Measurements from ENCODE around the gene DDAH2.
"Not testable (repeated sequence)": the region's sequence is repeated elsewhere in the genome, so short reads cannot be mapped to it uniquely, and the experiment has no call there.

Gene DDAH2

DNA sequence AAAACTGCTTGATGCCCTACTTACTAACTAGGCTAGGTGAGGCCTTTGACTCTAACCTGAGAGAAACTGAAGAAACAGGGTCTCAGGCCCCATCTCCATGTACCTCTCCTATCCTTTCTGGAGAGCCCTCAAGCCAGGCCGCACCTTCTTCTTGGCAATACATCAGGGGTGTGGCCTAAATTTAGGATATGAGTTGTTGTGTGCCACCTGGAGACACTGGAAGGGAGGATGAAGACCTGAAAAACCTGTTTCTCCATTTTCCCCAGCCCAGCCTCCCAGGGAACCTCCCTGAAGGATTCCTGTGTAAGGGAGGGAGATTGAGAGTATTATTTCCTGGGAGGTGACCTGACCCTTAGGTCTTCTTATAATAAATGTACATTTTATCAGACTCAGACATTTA lies 10.8 kb downstream of the DDAH2 start:
- peak in 1 of 10 donors; percentile 8 for DNase-seq
- intact Hi-C loops (cut with DNase I): no loop called here

DNA sequence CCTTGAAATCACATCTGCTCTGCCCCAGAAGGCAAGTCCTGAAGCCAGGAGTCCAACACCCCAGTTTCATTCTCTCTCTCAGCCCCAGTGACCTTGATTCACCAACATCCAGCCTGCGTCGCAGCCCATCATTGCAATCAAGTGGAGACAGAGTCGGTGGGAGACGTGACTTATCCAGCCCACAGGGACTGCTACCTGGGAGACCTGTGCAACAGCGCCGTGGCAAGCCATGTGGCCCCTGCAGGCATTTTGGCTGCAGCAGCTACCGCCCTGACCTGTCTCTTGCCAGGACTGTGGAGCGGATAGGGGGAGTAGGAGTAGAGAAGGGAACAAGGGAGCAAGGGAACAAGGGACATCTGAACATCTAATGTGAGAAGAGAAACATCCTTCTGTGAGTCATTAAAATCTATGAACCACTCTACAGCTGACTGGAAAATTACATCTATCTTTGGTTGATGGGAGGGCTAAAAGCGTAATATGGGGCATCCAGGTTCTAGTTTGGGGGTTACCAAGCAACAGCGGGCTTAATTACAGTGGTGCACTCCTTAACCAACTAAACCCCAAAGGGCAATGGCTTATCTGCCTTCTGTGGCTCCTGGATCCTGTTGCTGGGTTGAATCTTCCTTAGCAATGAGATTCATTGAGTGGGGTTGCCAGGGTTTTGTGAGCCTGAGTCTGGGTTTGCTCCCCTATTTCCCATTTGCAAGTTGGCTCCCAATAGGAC lies 11.4 kb downstream of the DDAH2 start:
- intact Hi-C loops (cut with DNase I): no loop called here
- DNase-seq: peak in 1 of 10 donors; percentile 55

DNA sequence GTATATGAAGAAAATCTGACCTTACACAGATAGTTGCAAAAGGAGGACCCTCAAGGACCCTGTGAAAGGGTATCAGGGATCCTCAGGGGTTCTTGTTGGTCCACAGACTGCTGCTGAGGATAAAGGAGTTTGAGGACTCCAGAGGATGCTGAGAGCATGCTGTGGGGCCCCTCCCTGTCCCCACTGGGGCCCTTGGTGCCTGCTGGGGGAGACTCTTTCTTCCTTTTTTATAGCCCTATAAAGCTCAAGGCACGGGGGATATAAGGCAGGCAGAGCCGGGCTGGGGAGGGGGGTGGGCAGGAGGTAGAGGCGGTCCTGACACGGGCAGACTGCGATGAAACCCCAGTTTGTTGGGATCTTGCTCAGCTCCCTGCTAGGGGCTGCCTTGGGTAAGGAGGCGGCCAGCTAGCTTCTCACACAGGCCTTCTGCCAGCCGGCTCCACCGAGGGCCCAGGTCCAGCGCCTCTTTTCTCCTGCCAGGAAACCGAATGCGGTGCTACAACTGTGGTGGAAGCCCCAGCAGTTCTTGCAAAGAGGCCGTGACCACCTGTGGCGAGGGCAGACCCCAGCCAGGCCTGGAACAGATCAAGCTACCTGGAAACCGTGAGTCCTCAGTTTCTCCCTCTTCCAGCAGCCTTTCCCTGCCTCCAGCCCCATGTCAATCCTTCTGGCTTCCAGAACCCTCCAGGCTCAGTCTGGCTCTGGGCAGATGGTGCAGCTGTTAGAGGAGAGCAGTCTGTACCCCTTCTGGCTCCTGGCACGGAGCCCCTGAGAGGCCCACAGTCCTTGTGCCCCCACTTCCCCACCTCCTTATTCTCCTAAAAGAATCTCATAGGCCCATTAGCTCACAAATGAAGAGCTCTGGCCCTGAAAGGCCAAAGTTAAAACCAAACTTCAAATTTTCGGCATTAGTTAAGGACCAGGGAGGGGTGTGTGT lies 13.8 kb downstream of the DDAH2 start, which contains the start of gene LY6G6D:
TSS of gene LY6G6D (plus strand) at position 327 of the 937 bp plus-strand sequence. CDS start at position 335, 8 bp downstream.
- intact Hi-C loops (cut with DNase I): no loop called here

DNA sequence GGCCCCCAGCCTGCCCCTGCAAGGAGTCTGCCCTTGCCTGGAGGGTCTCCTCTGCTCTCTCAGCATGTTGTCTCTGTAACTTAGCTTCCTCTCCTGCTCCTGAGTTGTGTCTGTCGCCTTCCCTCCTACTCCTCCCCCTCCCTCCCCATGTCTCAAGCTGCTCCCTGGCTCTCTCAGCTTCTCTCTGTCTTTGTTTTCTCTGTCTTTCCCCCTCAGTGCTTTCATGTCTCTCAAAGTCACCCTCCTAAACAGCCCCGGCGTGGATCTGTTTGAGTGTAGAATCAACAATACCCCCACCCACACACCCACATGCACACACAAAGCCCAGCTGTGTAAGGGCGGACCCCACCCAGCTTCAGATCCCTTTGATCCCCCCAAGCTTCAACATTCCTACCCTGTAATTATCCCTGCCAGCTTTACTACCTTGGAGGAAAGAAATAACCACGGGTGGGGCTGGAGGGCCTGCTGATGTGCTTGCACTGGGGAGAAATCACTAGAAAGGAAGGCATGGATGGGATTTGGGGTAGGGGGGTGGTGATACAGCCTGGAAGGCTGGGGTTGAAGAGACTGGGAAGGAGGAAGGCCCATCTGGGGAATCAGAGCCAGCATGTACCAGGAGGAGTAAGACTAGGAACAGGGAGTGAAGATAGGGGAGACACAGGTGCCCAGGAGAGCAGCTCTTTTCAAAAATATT lies 15.0 kb downstream of the DDAH2 start:
- DNase-seq: no peak
- intact Hi-C loops (cut with DNase I): no loop called here

More for the DNA sequence above, 13.8 kb downstream of the DDAH2 start, which contains the start of gene LY6G6D:
- no peak for DNase-seq

DNA sequence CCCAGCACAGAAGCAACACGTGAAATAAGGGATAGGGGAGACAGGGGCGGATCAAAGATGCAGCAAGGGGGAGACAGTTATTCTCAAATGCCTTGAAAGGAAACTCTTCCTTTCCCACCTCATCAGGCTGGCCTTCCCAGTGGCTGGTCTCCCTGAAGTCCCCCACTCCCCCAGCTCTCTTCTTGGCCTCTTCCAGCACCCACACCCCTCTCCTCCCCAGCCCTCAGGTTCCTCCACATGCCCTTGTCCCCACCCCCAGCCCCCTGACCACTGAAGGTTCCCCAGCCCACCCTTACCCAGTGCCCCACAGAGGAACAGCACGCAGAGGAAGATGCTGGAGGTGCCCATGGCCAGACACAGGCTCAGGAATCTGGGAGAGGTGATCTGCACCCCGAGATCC lies 15.6 kb downstream of the DDAH2 start:
- intact Hi-C loops (cut with DNase I): no loop called here
- no peak for DNase-seq

DNA sequence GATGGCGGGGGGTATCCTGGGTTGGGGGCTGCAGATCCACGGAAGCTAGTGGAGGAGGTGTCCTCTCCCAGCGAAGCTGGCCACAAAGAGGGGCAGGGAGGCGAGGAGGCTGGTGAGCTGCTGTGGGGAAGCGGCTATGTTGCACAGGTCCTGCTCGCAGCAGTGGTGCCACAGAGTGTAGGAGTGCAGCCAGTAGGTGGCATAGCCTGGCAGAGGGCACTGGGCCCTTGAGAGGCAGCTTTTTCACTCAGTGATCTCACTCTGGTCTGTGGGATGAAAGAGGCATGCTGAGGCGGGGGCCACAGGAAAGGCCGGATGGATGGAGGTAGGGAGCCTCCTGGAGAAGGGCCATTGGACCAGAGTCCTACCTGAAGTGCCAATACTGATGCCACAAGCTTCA lies 16.8 kb downstream of the DDAH2 start:
- intact Hi-C loops (cut with DNase I): no loop called here
- DNase-seq: no peak

DNA sequence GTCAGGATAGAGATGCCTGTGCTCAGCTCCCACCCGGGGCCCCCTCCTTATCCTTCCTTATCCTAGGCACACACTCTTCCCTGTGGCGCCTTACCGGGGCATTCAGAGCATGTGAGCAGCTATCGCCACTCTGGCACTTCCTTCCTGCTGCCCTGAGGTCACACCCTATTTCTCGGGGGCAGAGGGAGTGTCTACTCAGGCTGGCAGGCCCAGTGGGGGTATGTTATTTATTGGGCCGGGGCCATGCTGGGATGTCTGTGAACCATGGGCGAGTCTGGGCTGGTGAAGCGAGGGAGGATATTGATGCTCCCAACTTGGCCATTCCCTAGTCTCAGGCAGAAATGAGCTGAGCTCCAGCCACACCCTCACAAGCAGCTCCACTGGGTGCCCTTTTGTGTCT lies 17.9 kb downstream of the DDAH2 start:
- no peak for DNase-seq
- intact Hi-C loops (cut with DNase I): no loop called here

DNA sequence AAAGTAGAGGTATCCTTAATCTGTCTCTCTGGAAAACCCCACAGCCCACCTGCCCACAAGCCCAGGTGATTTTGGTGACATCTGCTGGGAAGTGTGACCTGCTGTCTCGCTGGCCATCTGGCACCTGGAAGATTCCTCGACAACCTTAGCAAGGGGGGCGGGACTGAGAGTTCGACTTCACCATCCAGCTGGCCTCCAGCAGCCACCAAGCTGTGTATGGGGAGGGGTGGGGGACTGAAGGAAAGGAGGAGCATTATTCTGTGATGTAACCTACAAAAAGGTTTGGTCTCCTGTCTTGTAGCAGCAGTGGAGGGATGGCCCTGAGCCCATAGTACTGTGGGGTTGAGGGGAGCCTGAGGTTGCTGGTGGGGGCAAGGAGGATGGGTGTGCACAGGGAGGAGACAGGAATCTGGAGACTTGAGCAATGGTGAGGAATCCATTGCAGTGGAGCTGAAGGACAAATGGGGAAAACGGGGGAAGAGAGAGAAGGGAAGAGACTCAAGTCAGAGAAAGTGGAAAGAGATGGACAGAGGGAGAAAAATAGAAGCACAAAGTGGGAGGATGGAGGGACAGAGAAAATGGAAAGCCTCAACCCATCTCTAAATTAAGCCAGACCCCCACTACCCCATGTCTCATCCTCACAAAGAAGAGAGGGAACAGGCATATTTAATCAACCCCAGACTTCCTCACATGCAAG lies 18.4 kb downstream of the DDAH2 start:
- intact Hi-C loops (cut with DNase I): no loop called here

DNA sequence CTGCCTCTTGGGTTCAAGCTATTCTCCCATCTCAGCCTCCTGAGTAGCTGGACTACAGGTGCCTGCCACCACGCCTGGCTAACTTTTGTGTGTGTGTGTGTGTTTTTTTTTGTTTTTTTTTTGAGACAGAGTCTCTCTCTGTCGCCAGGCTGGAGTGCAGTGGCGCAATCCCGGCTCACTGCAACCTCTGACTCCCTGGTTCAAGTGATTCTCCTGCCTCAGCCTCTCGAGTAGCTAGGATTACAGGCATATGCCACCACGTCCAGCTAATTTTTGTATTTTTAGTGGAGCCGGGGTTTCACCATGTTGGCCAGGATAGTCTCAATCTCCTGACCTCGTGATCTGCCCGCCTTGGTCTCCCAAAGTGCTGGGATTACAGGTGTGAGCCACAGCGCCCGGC lies 19.9 kb downstream of the DDAH2 start:
- intact Hi-C loops (cut with DNase I): loop anchor here (10.0 kb wide), 1 partner anchor 86 kb away; the partner anchor contains the start of gene VARS1
- not testable (repeated sequence) for DNase-seq

More for the DNA sequence above, 18.4 kb downstream of the DDAH2 start:
- DNase-seq: peak in 1 of 10 donors; percentile 47

DNA sequence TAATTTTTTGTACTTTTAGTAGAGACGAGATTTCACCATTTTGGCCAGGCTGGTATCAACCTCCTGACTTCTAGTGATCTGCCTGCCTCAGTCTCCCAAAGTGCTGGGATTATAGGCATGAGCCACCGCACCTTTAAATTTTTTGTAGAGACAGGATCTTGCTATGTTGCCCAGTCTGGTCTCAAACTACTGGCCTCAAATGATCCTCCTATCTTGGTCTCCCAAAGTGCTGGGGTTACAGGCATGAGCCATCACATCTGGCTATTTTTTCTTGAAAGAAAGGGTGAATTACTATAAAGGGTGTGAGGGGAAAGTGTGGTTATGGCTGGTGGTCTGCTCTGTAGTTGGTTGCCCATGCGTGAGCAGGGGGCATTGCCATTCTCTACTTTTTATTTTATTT lies 20.9 kb downstream of the DDAH2 start:
- intact Hi-C loops (cut with DNase I): loop anchor here (10.0 kb wide), 1 partner anchor 87 kb away; the partner anchor contains the start of gene VARS1

DNA sequence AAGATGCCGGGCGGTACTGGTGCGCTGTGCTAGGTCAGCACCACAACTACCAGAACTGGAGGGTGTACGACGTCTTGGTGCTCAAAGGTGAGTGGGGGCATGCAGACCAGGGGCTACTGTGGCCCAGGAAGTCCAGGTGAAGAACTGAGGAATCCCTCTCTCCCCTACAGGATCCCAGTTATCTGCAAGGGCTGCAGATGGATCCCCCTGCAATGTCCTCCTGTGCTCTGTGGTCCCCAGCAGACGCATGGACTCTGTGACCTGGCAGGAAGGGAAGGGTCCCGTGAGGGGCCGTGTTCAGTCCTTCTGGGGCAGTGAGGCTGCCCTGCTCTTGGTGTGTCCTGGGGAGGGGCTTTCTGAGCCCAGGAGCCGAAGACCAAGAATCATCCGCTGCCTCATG lies 21.4 kb downstream of the DDAH2 start:
- DNase-seq: peak in 1 of 10 donors; percentile 8
- intact Hi-C loops (cut with DNase I): loop anchor here (10.0 kb wide), 1 partner anchor 87 kb away; the partner anchor contains the start of gene VARS1

More for the DNA sequence above, 20.9 kb downstream of the DDAH2 start:
- DNase-seq: no peak

DNA sequence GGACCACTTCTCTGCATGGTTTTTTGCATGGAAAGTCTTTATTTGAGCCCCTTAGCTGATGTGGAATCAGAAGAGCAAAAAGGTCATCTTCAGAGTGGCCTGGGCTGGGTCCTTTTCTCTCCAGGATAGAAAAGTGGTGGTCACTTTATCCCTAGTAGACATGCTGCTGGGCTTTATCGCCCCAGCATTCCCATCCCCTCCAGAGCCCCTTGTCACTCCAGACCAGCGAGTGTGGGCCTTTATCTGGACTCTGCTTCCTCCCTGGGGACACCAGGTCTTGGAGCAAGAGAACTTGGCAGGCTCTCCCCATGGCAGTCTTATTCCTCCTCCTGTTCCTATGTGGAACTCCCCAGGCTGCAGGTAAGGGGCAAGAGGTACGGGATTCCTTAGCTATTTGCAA lies 22.5 kb downstream of the DDAH2 start, which contains the start of gene LY6G6F:
TSS of gene LY6G6F (plus strand) at position 268 of the 400 bp plus-strand sequence. CDS start at position 309, 41 bp downstream.
- DNase-seq: peak in 2 of 10 donors; percentile 14 to 40
- intact Hi-C loops (cut with DNase I): loop anchor here (10.0 kb wide), 1 partner anchor 88 kb away; the partner anchor contains the start of gene VARS1

DNA sequence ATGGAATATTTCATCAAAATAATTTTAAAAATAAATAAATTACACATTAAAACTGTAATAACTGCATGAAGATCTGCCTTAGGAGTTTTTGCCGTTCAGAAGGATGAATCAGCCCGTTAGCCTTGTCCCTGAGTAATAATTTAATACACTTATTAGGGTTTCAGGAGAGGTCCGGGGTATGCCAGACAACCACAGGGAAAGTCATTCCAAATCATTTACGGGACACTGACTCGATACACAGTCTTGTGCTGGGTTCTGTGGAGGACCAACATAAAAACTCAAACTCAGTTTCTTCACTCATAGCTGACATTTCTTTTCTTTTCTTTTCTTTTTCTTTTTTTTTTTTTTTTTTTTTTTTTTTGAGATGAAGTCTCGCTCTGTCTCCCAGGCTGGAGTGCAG lies 23.2 kb downstream of the DDAH2 start:
- intact Hi-C loops (cut with DNase I): loop anchor here (10.0 kb wide), 1 partner anchor 89 kb away; the partner anchor contains the start of gene VARS1

DNA sequence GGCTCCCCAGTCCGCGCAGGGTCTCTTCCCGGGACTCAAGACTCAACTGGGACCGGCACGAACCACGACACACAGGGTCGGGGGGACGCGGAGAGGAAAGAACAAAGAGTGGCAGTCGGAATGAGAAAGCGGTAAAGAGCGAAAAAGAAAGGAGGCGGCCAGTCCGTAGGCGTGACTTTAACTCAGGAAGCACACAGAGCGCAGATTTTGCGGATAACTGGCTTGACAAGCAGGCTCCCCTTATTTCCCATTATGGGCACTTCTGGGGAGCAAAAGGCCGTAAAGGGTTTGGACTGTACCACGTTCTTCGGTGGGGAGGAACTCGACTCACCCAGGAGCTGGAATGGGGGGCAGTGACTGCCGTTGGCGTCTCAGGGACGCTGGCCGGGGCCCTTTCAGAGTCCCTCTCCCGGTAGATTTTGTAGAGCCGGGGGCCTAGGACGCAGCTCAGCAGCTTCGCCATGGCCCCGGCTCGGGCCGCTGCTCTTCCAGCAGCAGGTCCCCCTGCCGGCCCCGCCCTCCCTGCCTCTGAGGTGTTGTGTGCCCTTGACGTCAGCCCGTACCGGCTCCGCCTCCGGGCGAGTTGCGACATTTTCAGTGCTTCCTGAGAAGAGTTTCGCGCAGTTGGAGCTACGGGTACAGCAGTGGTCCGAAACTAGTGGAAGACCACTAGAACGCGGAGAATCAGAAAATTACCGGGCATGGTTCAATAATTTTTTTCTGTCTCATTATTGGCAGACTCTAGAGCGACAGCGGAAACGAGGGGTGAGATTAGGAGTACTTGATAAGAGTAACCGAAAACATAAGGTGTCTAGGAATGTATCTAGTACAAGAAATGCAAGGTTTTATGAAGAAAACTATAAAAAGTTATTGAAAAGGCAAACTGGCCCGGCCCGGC lies 26.0 kb downstream of the DDAH2 start, which contains the start of gene ABHD16A:
TSS of gene ABHD16A (minus strand) at position 506 of the 898 bp plus-strand sequence. CDS start at position 463, 43 bp downstream.
- intact Hi-C loops (cut with DNase I): loop anchor here (2.0 to 10.0 kb wide), 2 partner anchors 92 to 160 kb away; partner anchors contain the start of genes NEU1 and VARS1
- DNase-seq: peak; percentile 96 to 100 (median 98)

More for the DNA sequence above, 23.2 kb downstream of the DDAH2 start:
- peak in 1 of 10 donors; percentile 1 for DNase-seq

DNA sequence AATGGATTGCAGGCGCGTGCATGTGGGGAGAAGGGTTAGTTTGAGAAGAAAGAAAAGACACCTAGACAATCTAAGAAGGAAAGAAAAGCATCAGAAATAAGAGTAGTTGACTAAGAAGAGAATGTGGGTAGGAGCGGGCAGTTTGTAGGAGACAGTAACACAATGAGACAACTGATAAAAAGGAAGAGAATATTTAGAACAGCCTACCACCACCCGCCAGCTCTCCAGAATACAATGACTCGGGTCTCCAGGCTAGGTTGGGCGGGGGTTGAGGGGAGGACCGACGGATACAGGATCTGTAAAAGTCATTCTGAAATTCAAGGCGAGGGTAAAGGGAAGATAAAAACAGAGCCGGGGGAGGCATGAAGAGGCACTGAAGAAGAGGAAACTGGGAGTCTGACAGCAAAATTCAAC lies 26.7 kb downstream of the DDAH2 start:
- intact Hi-C loops (cut with DNase I): loop anchor here (2.0 to 10.0 kb wide), 2 partner anchors 92 to 160 kb away; partner anchors contain the start of genes NEU1 and VARS1
- DNase-seq: peak in 1 of 10 donors; percentile 5

DNA sequence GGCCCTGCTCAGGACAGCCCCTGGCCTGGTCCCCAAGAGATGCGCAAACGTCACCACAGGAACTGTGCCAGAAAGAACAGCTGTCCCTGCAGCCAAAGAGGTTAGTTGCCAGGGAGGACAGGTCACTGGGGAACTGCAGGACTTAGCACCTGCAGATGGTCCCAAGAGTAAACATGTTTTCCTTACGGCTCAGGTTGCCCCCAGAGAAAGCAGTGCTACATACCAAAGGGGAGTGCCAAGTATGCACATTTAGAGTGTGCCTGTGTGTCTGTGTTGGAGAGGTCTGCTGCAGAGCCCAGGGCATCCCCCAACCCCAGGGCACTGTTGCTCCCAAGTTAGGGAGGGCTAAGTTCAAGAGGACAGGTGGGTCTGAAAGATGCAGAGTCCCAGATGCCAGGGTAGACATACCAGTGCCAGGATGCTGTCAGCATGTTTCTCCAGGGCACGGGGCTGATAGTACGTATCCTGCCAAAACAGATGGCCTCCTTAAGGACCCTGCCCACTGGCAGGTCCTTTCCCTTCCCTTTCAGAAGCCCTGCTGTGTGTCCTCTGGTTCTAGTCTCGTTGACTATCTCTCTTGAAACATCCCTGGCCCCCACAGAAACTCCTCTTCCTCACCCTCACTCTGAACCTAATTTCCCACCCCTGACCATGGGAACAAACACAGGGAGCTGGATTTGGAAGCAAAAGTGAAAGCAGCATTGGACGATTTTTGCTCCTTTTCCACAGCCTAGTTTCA lies 27.3 kb downstream of the DDAH2 start:
- peak in 1 of 10 donors; percentile 74 for DNase-seq
- intact Hi-C loops (cut with DNase I): loop anchor here (2.0 to 10.0 kb wide), 2 partner anchors 93 to 161 kb away; partner anchors contain the start of genes NEU1 and VARS1
